DLD1 (cell line): ENCODE results near the gene LMOD1.
"Not testable (repeated sequence)": the region's sequence is repeated elsewhere in the genome, so short reads cannot be mapped to it uniquely, and the experiment has no call there.

Experiments
- in situ Hi-C: cut with HindIII; loops from 2 replicates; pipeline ENCODE4 v1.10.0; 2017; ENCODE audit warnings: low sequenced_read_pairs

Gene LMOD1

DNA sequence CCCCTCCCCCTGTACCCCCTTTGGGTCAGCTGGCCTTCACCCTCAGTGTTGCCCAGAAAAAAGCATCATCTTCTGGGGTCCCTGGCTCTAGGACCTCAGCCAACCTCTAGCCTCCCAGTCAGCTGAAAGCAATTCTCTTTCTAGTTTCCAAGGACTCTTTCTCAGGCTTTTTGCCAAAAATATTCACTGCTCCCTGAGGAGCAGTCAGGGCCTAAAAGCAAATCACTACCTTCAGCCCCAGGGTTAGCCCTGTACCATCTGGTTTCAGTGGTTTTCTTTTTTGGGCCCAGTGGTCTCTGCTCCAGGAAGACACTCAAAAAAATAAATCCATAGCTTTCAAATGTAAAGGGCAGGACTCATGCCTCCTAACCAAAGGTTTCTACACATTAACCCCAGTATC lies 3.1 kb upstream of the LMOD1 start:
- in situ Hi-C loops = no loop called here

DNA sequence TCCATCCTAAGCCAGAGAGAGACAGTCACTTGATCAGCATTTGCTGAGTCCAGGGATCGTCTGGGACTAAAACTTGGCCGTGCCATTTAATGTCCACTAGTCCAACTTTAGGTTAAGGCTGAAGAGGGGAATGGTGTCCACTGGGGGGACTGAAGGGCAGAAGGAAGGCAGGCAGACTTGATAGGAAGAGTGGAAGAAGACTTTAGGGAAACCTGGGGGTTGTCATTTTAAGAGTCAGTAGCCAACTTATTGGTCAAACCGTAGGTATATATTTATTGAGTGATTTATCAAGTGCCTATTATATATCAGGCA lies 1.3 kb upstream of the LMOD1 start:
- in situ Hi-C loops = no loop called here

GRCh38 chr1:201945863-201946223 lies 505 bp downstream of the LMOD1 start:
- in situ Hi-C loops = no loop called here

DNA sequence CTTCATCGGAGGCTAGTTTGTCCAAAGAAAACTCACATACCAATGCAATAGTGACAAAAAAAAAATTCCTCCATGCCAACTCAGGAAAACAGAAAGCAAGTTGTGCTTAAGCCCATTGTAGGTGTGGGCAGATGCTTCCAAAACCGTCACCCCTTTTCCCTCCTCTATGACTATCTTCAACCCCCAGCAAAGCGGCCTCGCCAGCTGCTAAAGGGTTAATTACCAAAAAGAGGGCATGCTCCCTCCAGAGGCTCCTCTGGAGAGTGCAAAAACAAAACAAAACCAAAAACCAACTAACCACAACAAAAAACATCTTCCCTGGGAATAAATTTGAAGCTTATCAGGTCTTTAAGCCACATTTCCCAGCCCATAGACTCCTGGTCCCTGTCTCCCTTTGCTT lies 1.2 kb downstream of the LMOD1 start:
- in situ Hi-C loops = no loop called here

DNA sequence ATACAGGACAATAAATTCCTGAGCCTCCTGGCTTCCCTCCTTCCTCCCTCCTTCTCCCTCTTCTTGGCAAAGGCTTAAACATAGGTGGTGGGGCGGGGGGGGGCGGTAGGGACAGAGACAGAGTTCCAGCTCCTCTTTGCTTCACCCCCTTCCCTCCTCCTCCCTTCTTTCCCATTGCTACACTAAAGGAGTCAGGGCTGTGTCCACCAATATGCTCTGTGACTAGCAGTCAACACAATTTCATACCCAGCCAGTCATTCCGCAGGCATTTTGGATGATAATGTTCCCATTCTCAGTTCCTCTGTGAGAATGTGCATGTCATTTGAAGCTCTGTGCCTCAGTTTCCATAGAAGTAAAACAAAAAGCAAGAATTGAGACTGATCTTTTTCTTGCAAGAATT lies 1.7 kb downstream of the LMOD1 start:
- in situ Hi-C loops = no loop called here

DNA sequence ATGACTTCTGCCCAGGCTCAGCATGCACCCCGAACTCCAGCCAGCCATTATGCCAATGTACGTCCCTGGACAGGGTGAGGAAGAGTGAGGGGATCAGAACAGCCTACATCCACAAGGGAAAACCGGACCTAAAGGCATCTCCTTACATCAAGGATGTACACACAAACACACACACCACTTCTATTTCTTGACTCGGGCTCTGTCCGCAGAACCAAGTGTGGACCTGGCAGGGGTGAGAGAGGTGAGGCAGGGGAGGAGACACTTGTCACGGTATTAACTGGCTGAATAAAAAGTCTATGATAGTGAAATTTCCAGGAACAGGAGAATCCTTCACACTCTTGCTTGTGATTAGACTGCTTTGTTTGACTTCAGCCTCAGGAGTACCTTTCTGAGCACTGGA lies 2.3 kb downstream of the LMOD1 start:
- in situ Hi-C loops = no loop called here

DNA sequence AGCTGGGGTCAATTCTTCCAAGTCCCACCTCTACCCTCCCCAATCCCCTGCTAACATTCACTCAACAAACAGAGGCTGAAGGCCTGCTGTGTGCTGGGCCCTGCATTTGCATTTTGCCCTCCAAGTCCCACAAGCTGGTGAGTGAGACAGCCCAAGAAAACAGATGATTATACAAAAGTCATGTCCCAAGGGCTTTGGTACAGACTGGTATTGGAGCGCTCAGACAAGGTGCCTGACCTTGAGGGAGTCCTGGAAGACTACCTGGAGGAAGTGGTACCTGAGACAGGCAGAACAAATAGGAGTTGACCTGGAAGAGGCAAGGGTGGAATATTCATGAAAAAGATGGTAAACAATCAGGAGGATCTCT lies 4.2 kb downstream of the LMOD1 start:
- in situ Hi-C loops = no loop called here

GRCh38 chr1:201941420-201942128 lies 4.8 kb downstream of the LMOD1 start:
- in situ Hi-C loops = no loop called here

- in situ Hi-C loops = not testable (repeated sequence)
Observed at GRCh38 chr1:201940316-201940715, 6.0 kb downstream of the LMOD1 start.

DNA sequence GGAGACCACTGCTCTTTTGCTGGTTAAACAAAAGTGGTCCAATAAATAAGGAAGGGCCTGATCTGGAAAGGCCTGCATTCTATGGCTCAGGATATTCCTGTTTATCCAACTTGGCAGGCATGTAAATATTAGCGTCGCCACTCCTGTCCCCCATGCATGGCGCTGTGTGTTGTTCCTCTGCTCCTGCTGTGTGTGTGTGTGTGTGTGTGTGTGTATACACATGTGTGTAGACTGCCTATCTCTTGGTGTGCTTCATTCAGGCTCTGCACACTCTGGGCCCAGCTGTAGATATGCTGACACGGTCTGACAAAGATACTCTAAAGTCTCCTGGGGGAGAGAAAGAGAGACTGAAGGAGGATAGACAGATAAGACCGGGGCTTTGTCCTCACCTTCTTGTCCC lies 6.8 kb downstream of the LMOD1 start:
- in situ Hi-C loops = no loop called here

- in situ Hi-C loops = no loop called here
Observed at GRCh38 chr1:201939148-201939547, 7.2 kb downstream of the LMOD1 start.

DNA sequence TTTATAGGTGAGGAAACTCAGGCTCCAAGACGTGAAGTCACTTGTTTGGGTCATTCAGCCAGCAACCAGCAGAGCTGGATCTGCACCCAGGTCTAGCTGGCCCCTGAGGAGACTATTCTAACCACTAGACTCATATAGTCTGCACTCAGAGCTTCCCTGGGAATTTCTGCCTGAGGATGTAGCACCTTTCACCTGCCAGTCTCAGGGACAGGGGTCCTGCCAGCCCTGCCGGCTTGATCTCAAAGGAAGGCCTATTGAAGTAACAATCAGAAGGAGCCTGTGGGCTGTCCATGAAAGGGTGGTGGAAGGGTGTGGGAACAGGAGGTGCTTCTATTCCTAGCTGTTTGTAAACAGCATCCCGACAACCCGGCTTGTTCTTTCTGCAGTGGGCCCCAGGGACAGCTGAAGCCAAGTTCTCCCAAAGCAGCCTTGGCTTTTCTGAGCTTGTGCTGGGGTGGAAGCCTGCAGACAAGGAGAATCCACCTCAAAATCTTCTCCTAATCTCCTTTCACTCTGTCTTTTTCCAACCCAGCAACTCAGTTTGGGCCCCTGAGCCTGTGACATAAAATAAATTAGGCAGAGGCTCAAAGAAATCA lies 7.8 kb downstream of the LMOD1 start:
- in situ Hi-C loops = no loop called here

DNA sequence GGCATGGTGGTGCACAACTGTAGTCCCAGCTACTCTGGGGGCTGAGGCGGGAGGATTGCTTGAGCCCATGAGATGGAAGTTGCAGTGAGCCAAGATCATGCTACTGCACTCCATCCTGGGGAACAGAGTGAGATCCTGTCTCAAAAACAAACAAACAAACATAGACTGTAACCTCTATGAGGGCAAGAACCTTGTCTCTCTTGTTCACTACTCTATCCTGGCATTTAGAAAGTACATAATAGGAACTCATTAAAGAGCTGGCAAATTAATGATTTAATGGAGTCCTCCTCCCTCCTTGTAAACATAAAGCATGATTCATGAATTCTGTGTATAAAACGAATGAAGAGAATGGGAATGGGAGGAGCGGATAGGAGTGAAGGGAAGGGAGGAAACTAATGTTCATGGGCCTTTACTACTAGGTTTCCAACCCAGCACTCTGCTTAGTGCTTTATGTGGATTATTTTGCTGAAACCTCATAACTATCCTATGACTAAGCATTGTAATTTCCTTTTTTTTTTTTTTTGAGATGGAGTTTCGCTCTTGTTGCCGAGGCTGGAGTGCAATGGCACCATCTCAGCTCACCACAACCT lies 8.6 kb downstream of the LMOD1 start:
- in situ Hi-C loops = no loop called here

- in situ Hi-C loops = no loop called here
Observed at GRCh38 chr1:201933840-201934430, 12.4 kb downstream of the LMOD1 start.

DNA sequence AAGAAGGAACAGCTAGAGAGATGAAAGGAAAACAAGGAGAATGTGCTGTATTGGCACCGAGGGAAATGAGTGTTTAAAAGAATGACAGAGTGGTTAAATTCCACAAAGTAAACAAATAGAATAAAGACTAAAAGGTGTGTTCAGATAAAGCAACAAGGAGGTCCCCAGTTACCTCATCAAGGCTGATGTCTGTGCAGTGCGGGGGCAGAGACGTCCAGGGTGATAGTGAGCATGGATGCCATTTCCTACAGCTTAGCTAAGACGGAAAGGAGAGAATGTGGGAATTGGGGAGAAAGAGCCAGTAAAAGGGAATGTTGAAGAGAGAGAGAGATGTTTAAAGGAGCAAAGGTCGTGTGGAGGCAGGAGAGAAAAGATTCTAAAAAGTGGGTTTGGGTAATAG lies 15.5 kb downstream of the LMOD1 start:
- in situ Hi-C loops = no loop called here

DNA sequence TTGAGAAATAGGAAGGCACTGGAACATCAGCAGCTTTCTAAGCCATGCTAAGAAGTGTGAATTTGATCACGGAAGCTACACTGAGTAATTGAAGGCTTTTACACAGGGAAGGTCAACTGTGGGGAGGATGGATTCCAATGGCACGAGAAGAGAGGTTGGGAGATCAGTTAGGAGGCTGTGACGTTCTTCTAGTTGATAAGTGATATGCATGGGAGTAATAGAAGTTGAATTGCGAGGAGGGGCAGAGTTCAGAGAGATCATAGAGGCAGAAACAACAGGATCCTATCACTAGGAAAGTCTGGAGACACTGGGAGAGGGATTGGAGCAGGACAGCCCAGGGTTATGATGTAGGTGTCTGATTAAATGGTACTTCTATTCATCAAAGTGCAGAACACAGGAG lies 16.2 kb downstream of the LMOD1 start:
- in situ Hi-C loops = no loop called here

GRCh38 chr1:201928266-201928665 lies 18.1 kb downstream of the LMOD1 start:
- in situ Hi-C loops = no loop called here

DNA sequence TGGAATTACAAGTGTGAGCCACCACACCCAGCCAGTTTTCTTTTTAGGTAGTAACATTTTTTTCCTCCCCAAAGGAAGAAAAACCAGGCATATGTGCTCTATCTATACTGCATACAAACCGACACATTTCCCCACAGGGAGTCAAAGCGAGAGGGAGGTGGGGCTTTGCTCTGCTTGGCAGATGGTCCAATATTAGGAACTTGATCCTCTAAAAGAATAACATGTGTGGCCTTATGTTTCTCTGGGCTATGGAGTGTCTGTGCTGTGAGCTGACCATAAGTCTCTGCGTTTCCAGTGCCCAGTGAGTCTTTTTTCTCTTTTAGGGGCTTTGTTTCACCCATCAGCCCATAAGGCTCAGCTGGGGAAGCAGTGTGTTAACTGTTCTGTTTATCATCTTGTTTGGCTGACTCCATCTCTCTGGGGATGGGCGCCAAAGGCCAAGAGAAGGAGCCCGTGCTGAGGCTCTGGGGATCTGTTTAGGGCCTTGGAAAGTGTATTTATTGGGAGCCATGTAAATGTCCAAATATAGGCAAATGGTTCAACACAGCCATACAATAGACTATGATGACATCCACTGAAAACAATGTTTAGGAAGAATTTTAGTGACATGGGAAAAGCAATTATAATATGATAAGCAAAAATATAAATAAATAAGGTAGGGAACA lies 20.2 kb downstream of the LMOD1 start:
- in situ Hi-C loops = no loop called here

GRCh38 chr1:201925301-201925567 lies 21.1 kb downstream of the LMOD1 start:
- in situ Hi-C loops = no loop called here

DNA sequence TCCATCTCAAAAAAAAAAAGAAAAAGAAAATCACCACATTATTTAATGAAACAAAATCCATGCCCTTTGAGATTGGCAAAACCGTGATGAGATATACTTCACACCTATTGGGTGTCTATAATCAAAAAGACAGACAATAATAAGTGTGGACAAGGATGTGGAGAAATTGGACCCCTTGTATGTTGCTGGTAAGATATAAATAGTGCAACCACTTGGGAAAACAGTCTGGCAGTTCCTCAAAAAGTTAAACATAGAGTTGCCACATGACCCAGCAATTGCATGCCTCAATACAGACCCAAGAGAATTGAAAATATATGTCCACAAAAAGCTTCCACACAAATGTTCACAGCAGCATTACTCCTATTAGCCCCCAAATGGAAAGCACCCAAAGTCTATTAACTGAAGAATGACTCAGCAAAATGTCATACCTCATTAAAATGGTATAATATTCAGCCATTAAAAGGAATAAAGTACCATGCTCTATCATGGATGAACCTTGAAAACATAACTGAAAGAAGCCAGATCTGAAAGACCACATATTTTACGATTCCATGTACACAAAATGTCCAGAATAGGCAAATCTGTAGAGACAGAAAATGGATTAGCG lies 24.3 kb downstream of the LMOD1 start:
- in situ Hi-C loops = no loop called here

DNA sequence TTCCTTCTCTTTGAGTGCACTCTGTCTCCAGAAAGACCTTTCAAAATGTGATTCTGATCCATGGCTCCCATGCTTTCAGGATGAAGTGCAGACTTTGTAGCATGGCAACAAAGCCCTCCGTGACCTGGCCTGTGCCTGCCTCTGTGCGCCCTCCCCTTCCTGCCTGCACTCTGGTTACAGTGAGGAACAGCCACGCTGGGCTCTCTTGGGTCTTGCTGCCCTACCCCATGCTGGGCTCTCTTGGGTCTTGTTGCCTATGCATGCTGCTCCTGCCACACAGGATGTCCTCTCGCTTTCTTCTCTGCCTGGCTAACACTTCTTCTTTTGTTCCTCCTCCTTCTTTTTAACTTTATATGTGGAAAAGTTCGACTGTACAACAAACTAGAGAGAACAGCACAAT lies 28.0 kb downstream of the LMOD1 start:
- in situ Hi-C loops = no loop called here
